PFSK-1 (cell line): Measurements from ENCODE around the gene TRAF1.

Experiments used
- FOXP2 ChIP-seq: optimal IDR thresholded peaks from 2 replicates; pipeline ENCODE3; 2011; ENCODE audit warnings: borderline replicate concordance, control low read depth, inconsistent platforms; ENCODE audit not compliant: insufficient read depth; ENCODE audit errors: extremely low read length, extremely low read depth
- POLR2AphosphoS5 ChIP-seq: IDR thresholded peaks from 2 replicates; pipeline ENCODE4 v1.6.1; 2012; ENCODE audit warnings: low read depth, mild to moderate bottlenecking, control low read depth, low read length, moderate library complexity
- REST ChIP-seq, 2 experiments: IDR thresholded peaks; 2 replicates each; pipeline versions ENCODE4 v1.6.1 to v1.8.0; 2011 to 2012; ENCODE audit warnings: low read depth in 2 of 2, low read length in 2 of 2, control low read depth in 1 of 2, inconsistent platforms in 1 of 2, mild to moderate bottlenecking in 1 of 2, moderate library complexity in 1 of 2; ENCODE audit not compliant: insufficient read depth in 1 of 2
- SIN3A ChIP-seq: IDR thresholded peaks from 2 replicates; pipeline ENCODE4 v1.6.1; 2012; ENCODE audit warnings: mild to moderate bottlenecking, low read length, moderate library complexity, borderline replicate concordance; ENCODE audit not compliant: insufficient read depth
- TAF1 ChIP-seq: IDR thresholded peaks from 2 replicates; pipeline ENCODE4 v1.6.1; 2012; ENCODE audit warnings: low read length, control low read depth, borderline replicate concordance; ENCODE audit not compliant: insufficient read depth

The TRAF1 gene

DNA sequence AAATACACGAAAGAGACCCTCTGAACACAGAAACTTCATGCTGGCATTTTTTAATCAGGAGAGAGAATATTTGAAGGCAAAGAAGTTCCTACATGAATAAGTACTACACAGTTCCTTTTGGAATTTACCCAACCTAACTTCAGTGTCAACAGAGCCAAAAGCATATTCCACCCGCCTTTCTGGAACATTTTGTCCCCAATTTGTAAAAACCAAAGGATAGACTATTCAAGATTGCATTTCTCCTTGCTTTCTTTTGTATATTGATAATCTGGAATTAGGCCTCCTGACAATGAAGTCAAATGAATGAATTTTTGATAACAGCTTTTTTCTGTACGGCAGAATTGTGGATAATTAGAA, 39.4 kb upstream of the TRAF1 start:
- TF ChIP-seq TAF1 (no peak), SIN3A (no peak), POLR2AphosphoS5 (no peak), FOXP2 (no peak), REST (IDR thresholded peaks at IDR 0.05; ENCODE audit: insufficient read depth in 1 of 2, low read depth in 2 of 2, low read length in 2 of 2) (no peak)

GRCh38 chr9:120965344-120966012, 38.9 kb upstream of the TRAF1 start:
- no peak for TF ChIP-seq TAF1
- no peak for TF ChIP-seq REST (IDR thresholded peaks at IDR 0.05; ENCODE audit: insufficient read depth in 1 of 2, low read depth in 2 of 2, low read length in 2 of 2)
- TF ChIP-seq FOXP2 = no peak
- no peak for TF ChIP-seq POLR2AphosphoS5
- TF ChIP-seq SIN3A = no peak

GRCh38 chr9:120961936-120962335, 35.3 kb upstream of the TRAF1 start:
- TF ChIP-seq TAF1 (no peak), REST (IDR thresholded peaks at IDR 0.05; ENCODE audit: insufficient read depth in 1 of 2, low read depth in 2 of 2, low read length in 2 of 2) (no peak), SIN3A (no peak), POLR2AphosphoS5 (no peak), FOXP2 (no peak)

DNA sequence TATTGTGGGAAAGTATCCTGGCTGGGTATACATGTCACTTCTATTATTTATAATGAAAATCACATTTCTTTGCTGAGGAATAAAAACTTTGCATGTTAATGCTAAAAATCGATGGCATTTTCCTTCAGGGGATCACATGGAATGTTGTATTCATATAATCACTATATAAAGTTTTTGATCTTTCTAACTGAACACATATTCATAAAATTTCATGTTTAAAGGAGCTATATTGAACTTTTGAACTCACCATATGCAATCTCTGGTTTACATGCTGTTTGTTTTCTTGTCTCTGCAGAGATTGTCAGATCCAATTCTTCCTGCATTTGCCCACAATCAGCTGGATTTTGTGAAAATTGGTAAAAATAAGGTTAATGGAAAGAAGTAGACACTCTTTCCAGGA, 33.4 kb upstream of the TRAF1 start:
- TF ChIP-seq REST (IDR thresholded peaks at IDR 0.05; ENCODE audit: insufficient read depth in 1 of 2, low read depth in 2 of 2, low read length in 2 of 2) (no peak), FOXP2 (no peak), TAF1 (no peak), SIN3A (no peak), POLR2AphosphoS5 (no peak)

DNA sequence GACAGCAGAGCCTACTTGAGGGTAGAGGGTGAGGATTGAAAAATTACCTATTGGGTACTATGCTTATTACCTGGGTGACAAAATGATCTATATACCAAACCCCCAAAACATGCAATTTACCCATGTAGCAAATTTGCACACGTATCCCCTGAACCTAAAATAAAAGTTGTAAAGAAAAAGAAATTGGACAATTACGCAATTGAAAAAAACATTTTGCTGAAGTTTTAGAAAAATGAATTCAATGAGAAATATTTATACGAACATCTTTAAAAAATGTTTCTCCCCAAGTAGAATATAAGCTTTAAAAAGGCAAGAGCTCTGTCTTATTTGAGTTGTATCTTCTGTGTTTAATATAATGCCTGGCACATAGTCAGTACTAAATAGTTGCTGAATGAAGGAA, 30.3 kb upstream of the TRAF1 start:
- TF ChIP-seq TAF1 (no peak), SIN3A (no peak), FOXP2 (no peak), POLR2AphosphoS5 (no peak), REST (IDR thresholded peaks at IDR 0.05; ENCODE audit: insufficient read depth in 1 of 2, low read depth in 2 of 2, low read length in 2 of 2) (no peak)
